ENCODE data around the gene GNAO1.

GNAO1 gene

GRCh38 chr16:56238188-56238587 is 46.9 kb downstream of the GNAO1 start:
- H3K27me3 Mint-ChIP-seq, result peaks cover 9 to 14% of the 10 kb centered on the region in 2 donors
- H3K4me3 Mint-ChIP-seq, result no peak overlapping the region
- DNase-seq, result no peak
- ATAC-seq (replicated peaks), result no peak
- no peaks in the 10 kb centered on the region for H3K36me3 Mint-ChIP-seq
- no peaks in the 10 kb centered on the region for H3K9me3 Mint-ChIP-seq
- H3K4me1 Mint-ChIP-seq, result no peaks in the 10 kb centered on the region
- no peak overlapping the region for H3K27ac Mint-ChIP-seq

- Mint-ChIP-seq H3K27ac (no peak overlapping the region), H3K36me3 (no peaks in the 10 kb centered on the region), H3K27me3 (peaks cover 6 to 9% of the 10 kb centered on the region in 2 donors), H3K9me3 (no peaks in the 10 kb centered on the region), H3K4me3 (no peak overlapping the region), H3K4me1 (peaks cover 3 to 13% of the 10 kb centered on the region in 2 donors)
- DNase-seq, result no peak
- no peak for ATAC-seq (replicated peaks)
These were observed 50.3 kb downstream of the GNAO1 start for GRCh38 chr16:56241596-56241995.

GRCh38 chr16:56242740-56243139 is 51.5 kb downstream of the GNAO1 start:
- H3K4me3 Mint-ChIP-seq, result no peak overlapping the region
- no peak overlapping the region for H3K27ac Mint-ChIP-seq
- peaks cover 9 to 22% of the 10 kb centered on the region in 2 donors for H3K4me1 Mint-ChIP-seq
- H3K36me3 Mint-ChIP-seq, result peaks cover 0 to 3% of the 10 kb centered on the region in 2 donors
- ATAC-seq (replicated peaks) (no peak), DNase-seq (no peak)
- H3K27me3 Mint-ChIP-seq, result peaks cover 3 to 9% of the 10 kb centered on the region in 2 donors
- H3K9me3 Mint-ChIP-seq, result peaks cover 0 to 5% of the 10 kb centered on the region in 2 donors

- peaks cover 0 to 9% of the 10 kb centered on the region in 2 donors for H3K27me3 Mint-ChIP-seq
- DNase-seq, result no peak
- H3K9me3 Mint-ChIP-seq, result peaks cover 2 to 5% of the 10 kb centered on the region in 2 donors
- H3K4me1 Mint-ChIP-seq, result peaks cover 9 to 22% of the 10 kb centered on the region in 2 donors
- ATAC-seq (replicated peaks), result no peak
- no peak overlapping the region for H3K4me3 Mint-ChIP-seq
- H3K27ac Mint-ChIP-seq, result no peak overlapping the region
- H3K36me3 Mint-ChIP-seq, result peaks cover 0 to 3% of the 10 kb centered on the region in 2 donors
These were observed 53.3 kb downstream of the GNAO1 start for GRCh38 chr16:56244612-56245011.

- Mint-ChIP-seq H3K27me3 (peaks cover 4 to 5% of the 10 kb centered on the region in 2 donors), H3K27ac (no peak overlapping the region), H3K9me3 (peaks cover 2 to 5% of the 10 kb centered on the region in 2 donors), H3K36me3 (peaks cover 0 to 3% of the 10 kb centered on the region in 2 donors), H3K4me1 (peaks cover 9 to 22% of the 10 kb centered on the region in 2 donors), H3K4me3 (no peak overlapping the region)
- no peak for DNase-seq
- no peak for ATAC-seq (replicated peaks)
These were observed 53.9 kb downstream of the GNAO1 start for GRCh38 chr16:56245197-56245596.

GRCh38 chr16:56246051-56246817 is 54.9 kb downstream of the GNAO1 start:
- ATAC-seq (replicated peaks), result peak; percentile 82 to 86

GRCh38 chr16:56247018-56247417 is 55.7 kb downstream of the GNAO1 start:
- peaks cover 0 to 3% of the 10 kb centered on the region in 2 donors for H3K36me3 Mint-ChIP-seq
- H3K27me3 Mint-ChIP-seq, result peaks cover 0 to 4% of the 10 kb centered on the region in 2 donors
- H3K27ac Mint-ChIP-seq, result peak overlapping the region; percentile 59
- DNase-seq (no peak), ATAC-seq (replicated peaks) (no peak)
- peaks cover 2 to 5% of the 10 kb centered on the region in 2 donors for H3K9me3 Mint-ChIP-seq
- peak overlapping the region in 1 of 2 donors; percentile 31 for H3K4me3 Mint-ChIP-seq
- peaks cover 9 to 22% of the 10 kb centered on the region in 2 donors for H3K4me1 Mint-ChIP-seq

More at GRCh38 chr16:56246051-56246817, 54.9 kb downstream of the GNAO1 start:
- Mint-ChIP-seq H3K9me3 (peaks cover 2 to 5% of the 10 kb centered on the region in 2 donors), H3K4me3 (no peak overlapping the region), H3K27me3 (peaks cover 0 to 4% of the 10 kb centered on the region in 2 donors), H3K27ac (peak overlapping the region; percentile 65), H3K36me3 (peaks cover 0 to 3% of the 10 kb centered on the region in 2 donors), H3K4me1 (peaks cover 9 to 22% of the 10 kb centered on the region in 2 donors)
- peak; percentile 13 for DNase-seq

- H3K4me3 Mint-ChIP-seq, result no peak overlapping the region
- ATAC-seq (replicated peaks), result peak; percentile 35 to 56
- H3K27me3 Mint-ChIP-seq, result peaks cover 0 to 4% of the 10 kb centered on the region in 2 donors
- H3K36me3 Mint-ChIP-seq, result peaks cover 0 to 3% of the 10 kb centered on the region in 2 donors
- no peak overlapping the region for H3K27ac Mint-ChIP-seq
- peaks cover 2 to 5% of the 10 kb centered on the region in 2 donors for H3K9me3 Mint-ChIP-seq
- peaks cover 9 to 22% of the 10 kb centered on the region in 2 donors for H3K4me1 Mint-ChIP-seq
- DNase-seq, result no peak
These were observed 56.5 kb downstream of the GNAO1 start for GRCh38 chr16:56247808-56248207.

GRCh38 chr16:56252835-56253234 is 61.5 kb downstream of the GNAO1 start:
- H3K36me3 Mint-ChIP-seq, result no peaks in the 10 kb centered on the region
- no peaks in the 10 kb centered on the region for H3K4me1 Mint-ChIP-seq
- H3K27ac Mint-ChIP-seq, result no peak overlapping the region
- ATAC-seq (replicated peaks) (no peak), DNase-seq (no peak)
- peaks cover 0 to 12% of the 10 kb centered on the region in 2 donors for H3K27me3 Mint-ChIP-seq
- no peak overlapping the region for H3K4me3 Mint-ChIP-seq
- peaks cover 0 to 2% of the 10 kb centered on the region in 2 donors for H3K9me3 Mint-ChIP-seq

GRCh38 chr16:56255904-56256303 is 64.6 kb downstream of the GNAO1 start:
- Mint-ChIP-seq H3K27ac (no peak overlapping the region), H3K36me3 (no peaks in the 10 kb centered on the region), H3K4me3 (no peak overlapping the region), H3K9me3 (no peaks in the 10 kb centered on the region), H3K4me1 (no peaks in the 10 kb centered on the region), H3K27me3 (peaks cover 0 to 8% of the 10 kb centered on the region in 2 donors)
- DNase-seq (no peak), ATAC-seq (replicated peaks) (no peak)

GRCh38 chr16:56257239-56257638 is 66.0 kb downstream of the GNAO1 start:
- Mint-ChIP-seq H3K4me1 (peaks cover 1 to 3% of the 10 kb centered on the region in 2 donors), H3K27ac (no peak overlapping the region), H3K27me3 (peaks cover 3 to 12% of the 10 kb centered on the region in 2 donors)

GRCh38 chr16:56257666-56258342 is 66.5 kb downstream of the GNAO1 start:
- ATAC-seq (replicated peaks) (no peak), DNase-seq (no peak)
- H3K4me3 Mint-ChIP-seq, result no peak overlapping the region
- no peaks in the 10 kb centered on the region for H3K36me3 Mint-ChIP-seq
- H3K27me3 Mint-ChIP-seq, result peaks cover 4 to 12% of the 10 kb centered on the region in 2 donors
- no peak overlapping the region for H3K27ac Mint-ChIP-seq
- H3K9me3 Mint-ChIP-seq, result no peaks in the 10 kb centered on the region
- peaks cover 2 to 9% of the 10 kb centered on the region in 2 donors for H3K4me1 Mint-ChIP-seq

More at GRCh38 chr16:56257239-56257638, 66.0 kb downstream of the GNAO1 start:
- no peak for ATAC-seq (replicated peaks)
- Mint-ChIP-seq H3K9me3 (no peaks in the 10 kb centered on the region), H3K36me3 (no peaks in the 10 kb centered on the region), H3K4me3 (no peak overlapping the region)
- no peak for DNase-seq

- H3K27ac Mint-ChIP-seq, result no peak overlapping the region
- no peaks in the 10 kb centered on the region for H3K36me3 Mint-ChIP-seq
- no peak for DNase-seq
- no peaks in the 10 kb centered on the region for H3K9me3 Mint-ChIP-seq
- H3K4me3 Mint-ChIP-seq, result no peak overlapping the region
- H3K27me3 Mint-ChIP-seq, result peaks cover 4 to 12% of the 10 kb centered on the region in 2 donors
- no peak for ATAC-seq (replicated peaks)
- peaks cover 2 to 10% of the 10 kb centered on the region in 2 donors for H3K4me1 Mint-ChIP-seq
These were observed 67.5 kb downstream of the GNAO1 start for GRCh38 chr16:56258508-56259424.

- Mint-ChIP-seq H3K4me1 (peaks cover 2 to 10% of the 10 kb centered on the region in 2 donors), H3K36me3 (no peaks in the 10 kb centered on the region), H3K4me3 (no peak overlapping the region), H3K27ac (no peak overlapping the region), H3K9me3 (no peaks in the 10 kb centered on the region), H3K27me3 (peaks cover 4 to 12% of the 10 kb centered on the region in 2 donors)
- DNase-seq (no peak), ATAC-seq (replicated peaks) (no peak)
These were observed 68.1 kb downstream of the GNAO1 start for GRCh38 chr16:56259425-56259779.
